Gastroesophageal sphincter (tissue), 4 donors: ENCODE results near the gene ZSWIM5. TPM values are rescaled to one million over a fixed set of nuclear protein-coding genes. Genes with fewer than 3 reads are reported as not detected.
"Not testable (repeated sequence)": the region's sequence is repeated elsewhere in the genome, so short reads cannot be mapped to it uniquely, and the experiment has no call there.

Experiments
- ATAC-seq: fragments of 150-250 bp; one replicate; pipeline ENCODE4 v1.9.1; 2016; ENCODE audit warnings: mild to moderate bottlenecking, moderate library complexity
- H3K27ac ChIP-seq, 4 donors: fragments of 200-600 bp; sonication (generic) in 3 of 4; 1 replicate in 3 of 4; 2 replicates in 1 of 4; pipeline ENCODE4 v1.5.1; 2016 to 2019
- H3K27me3 ChIP-seq: fragments of 200-600 bp; sonication (generic); one replicate; pipeline ENCODE4 v1.5.1; 2019
- H3K36me3 ChIP-seq, 2 donors: fragments of 200-600 bp; sonication (generic); one replicate each; pipeline ENCODE4 v1.5.1; 2019; ENCODE audit warnings: control low read depth in 1 of 2
- H3K4me1 ChIP-seq, 3 donors: fragments of 200-600 bp; sonication (generic); 1 replicate in 2 of 3; 2 replicates in 1 of 3; pipeline ENCODE4 v1.5.1; 2016 to 2019; ENCODE audit warnings: control low read depth in 2 of 3
- H3K4me3 ChIP-seq, 2 donors: fragments of 200-600 bp; sonication (generic); one replicate each; pipeline ENCODE4 v1.5.1; 2019; ENCODE audit warnings: mild to moderate bottlenecking in 1 of 2, moderate library complexity in 1 of 2
- H3K9me3 ChIP-seq, 3 donors: fragments of 200-600 bp; sonication (generic); one replicate each; pipeline ENCODE4 v1.5.1; 2017 to 2019; ENCODE audit warnings: control low read depth in 2 of 3
- CTCF ChIP-seq, 4 experiments: fragments of 200-600 bp in 2 of 4; fragments of 450-650 bp in 2 of 4; sonication (generic) in 1 of 4; IDR thresholded peaks; one replicate each; pipeline ENCODE4 v1.5.1; 2017 to 2019; ENCODE audit warnings: antibody characterized with exemption in 4 of 4, mild to moderate bottlenecking in 2 of 4, moderate library complexity in 2 of 4
- EP300 ChIP-seq: sonication (generic); formaldehyde crosslinking; IDR thresholded peaks from one replicate; pipeline ENCODE4 v1.6.1; 2017; ENCODE audit warnings: antibody characterized with exemption, mild to moderate bottlenecking
- POLR2A ChIP-seq, 2 donors: fragments of 450-650 bp; IDR thresholded peaks; one replicate each; pipeline ENCODE4 v1.6.1; 2017; ENCODE audit warnings: antibody characterized with exemption in 2 of 2, mild to moderate bottlenecking in 2 of 2, moderate library complexity in 1 of 2
- POLR2AphosphoS5 ChIP-seq: sonication (generic); formaldehyde crosslinking; IDR thresholded peaks from one replicate; pipeline ENCODE4 v1.6.1; 2017; ENCODE audit warnings: antibody characterized with exemption
- WGBS, 2 donors: methylation state at CpG; one replicate each; pipeline ENCODE4 v1.1.5; 2018; ENCODE audit warnings: low coverage in 1 of 2; 5-methylcytosine and 5-hydroxymethylcytosine counted together
- total RNA-seq, 4 donors: library from RNA; depleted of rRNA; stranded (reverse); fragments of >200 nt; gene quantifications; one replicate each; pipeline ENCODE4 v1.1.0, GENCODE V29; 2016

ZSWIM5 gene
- total RNA-seq, 4 donors from 2014 or later = 3.3 to 8.1 (median 5.8) TPM

GRCh38 chr1:45067806-45068205 is 138.6 kb downstream of the ZSWIM5 start:
- H3K9me3 ChIP-seq = peaks cover 0 to 4% (median 0%) of the 10 kb centered on the region in 3 donors
- TF ChIP-seq POLR2A (IDR thresholded peaks at IDR 0.05) (no peak), POLR2AphosphoS5 (no peak), EP300 (no peak), CTCF (IDR thresholded peaks at IDR 0.05) (no peak)

GRCh38 chr1:45065083-45065482 is 141.3 kb downstream of the ZSWIM5 start:
- ATAC-seq = no peak
- Histone ChIP-seq H3K27ac (no peak overlapping the region), H3K9me3 (peaks cover 0 to 4% (median 0%) of the 10 kb centered on the region in 3 donors), H3K27me3 (no peaks in the 10 kb centered on the region), H3K36me3 (peaks cover 0 to 6% of the 10 kb centered on the region in 2 donors), H3K4me1 (no peaks in the 10 kb centered on the region), H3K4me3 (no peak overlapping the region)
- TF ChIP-seq POLR2A (IDR thresholded peaks at IDR 0.05) (no peak), EP300 (no peak), POLR2AphosphoS5 (no peak), CTCF (IDR thresholded peaks at IDR 0.05) (no peak)
- 69 to 72% methylated on average over 2 of the region's 2 CpGs for WGBS, 2 donors

More at GRCh38 chr1:45067806-45068205, 138.6 kb downstream of the ZSWIM5 start:
- Histone ChIP-seq H3K4me3 (no peak overlapping the region), H3K27me3 (no peaks in the 10 kb centered on the region), H3K4me1 (no peaks in the 10 kb centered on the region), H3K36me3 (no peaks in the 10 kb centered on the region), H3K27ac (no peak overlapping the region)
- ATAC-seq = no peak
- WGBS, 2 donors = 65 to 79% methylated on average over 2 of the region's 2 CpGs

- not testable (repeated sequence) for ATAC-seq, H3K27ac ChIP-seq, H3K27me3 ChIP-seq, H3K4me1 ChIP-seq, H3K4me3 ChIP-seq, H3K9me3 ChIP-seq
- H3K36me3 ChIP-seq = peaks cover 0 to 32% of the 10 kb centered on the region in 2 donors
- WGBS, 2 donors = 93 to 94% methylated on average over 4 of the region's 4 CpGs
Observed at GRCh38 chr1:45062463-45062862, 143.9 kb downstream of the ZSWIM5 start.

- WGBS, 2 donors = 81 to 89% methylated on average over 2 of the region's 2 CpGs
- H3K36me3 ChIP-seq = peaks cover 0 to 58% of the 10 kb centered on the region in 2 donors
Observed at GRCh38 chr1:45059829-45060228, 146.6 kb downstream of the ZSWIM5 start.

GRCh38 chr1:45057542-45057941 is 148.9 kb downstream of the ZSWIM5 start:
- Histone ChIP-seq H3K4me3 (no peak overlapping the region), H3K4me1 (no peaks in the 10 kb centered on the region), H3K9me3 (no peaks in the 10 kb centered on the region), H3K27ac (no peak overlapping the region), H3K27me3 (no peaks in the 10 kb centered on the region), H3K36me3 (peaks cover 0 to 62% of the 10 kb centered on the region in 2 donors)
- no peak for ATAC-seq
- no peak for TF ChIP-seq POLR2AphosphoS5
- no peak for TF ChIP-seq CTCF (IDR thresholded peaks at IDR 0.05)
- no peak for TF ChIP-seq EP300
- TF ChIP-seq POLR2A (IDR thresholded peaks at IDR 0.05) = no peak
- 75 to 88% methylated on average over 1 of the region's 1 CpG for WGBS, 2 donors

More at GRCh38 chr1:45059829-45060228, 146.6 kb downstream of the ZSWIM5 start:
- TF ChIP-seq POLR2AphosphoS5 = no peak
- TF ChIP-seq CTCF (IDR thresholded peaks at IDR 0.05) = no peak
- TF ChIP-seq POLR2A (IDR thresholded peaks at IDR 0.05) = no peak
- TF ChIP-seq EP300 = no peak
- no peaks in the 10 kb centered on the region for H3K27me3 ChIP-seq
- H3K9me3 ChIP-seq = no peaks in the 10 kb centered on the region
- H3K4me3 ChIP-seq = no peak overlapping the region
- H3K27ac ChIP-seq = no peak overlapping the region
- H3K4me1 ChIP-seq = no peaks in the 10 kb centered on the region
- ATAC-seq = no peak
